Caco-2 (cell line): Measurements from ENCODE around the gene SMR3A. TPM values are rescaled to one million over a fixed set of nuclear protein-coding genes. Genes with fewer than 3 reads are reported as not detected.

Source experiments
- BruUV-seq: library from RNA; stranded (reverse); fragments of 400-500 nt; replicated peaks from 2 replicates; lab custom pipeline; 2021; lab: Mats Ljungman, UMichigan
- CTCF ChIA-PET: fragments of 300-600 bp; sonication (Branson Sonifier 250); formaldehyde crosslinking; loops from one replicate; lab custom pipeline; 2022; ENCODE audit warnings: antibody characterized with exemption; lab: Charles Lee
- POLR2A ChIA-PET: fragments of 300-600 bp; sonication (Branson Sonifier 250); formaldehyde crosslinking; loops from one replicate; lab custom pipeline; 2022; ENCODE audit warnings: antibody characterized with exemption; lab: Charles Lee
- DNase-seq, 2 experiments: peaks; one replicate each; pipeline versions ENCODE4 v3.0.0 to v3.0.0-alpha.2; 2020 to 2022
- H3K27me3 ChIP-seq: replicated peaks from 2 replicates; pipeline ENCODE4 v1.6.0; 2011; ENCODE audit warnings: low read length; ENCODE audit not compliant: control insufficient read depth, insufficient read depth
- H3K36me3 ChIP-seq: 2 replicates; pipeline ENCODE4 v1.5.1; 2011; ENCODE audit warnings: low read length; ENCODE audit not compliant: control insufficient read depth, insufficient read depth
- H3K4me1 ChIP-seq: fragments of 250-450 bp; sonication (Bioruptor Pico); 2 replicates; pipeline ENCODE4 v1.5.1; 2020; ENCODE audit warnings: mild to moderate bottlenecking
- H3K4me3 ChIP-seq: 2 replicates; pipeline ENCODE4 v1.5.1; 2011; ENCODE audit warnings: low read depth, mild to moderate bottlenecking, control low read depth, low read length
- H3K9me3 ChIP-seq: fragments of 250-450 bp; sonication (Bioruptor Pico); 2 replicates; pipeline ENCODE4 v1.5.1; 2020; ENCODE audit warnings: mild to moderate bottlenecking, moderate library complexity
- H3K27ac Mint-ChIP-seq: one replicate; pipeline ENCODE4 v1.8.0; 2022; ENCODE audit warnings: mixed read lengths; ENCODE audit not compliant: unreplicated experiment
- H3K27me3 Mint-ChIP-seq: one replicate; pipeline ENCODE4 v1.8.0; 2022; ENCODE audit warnings: mixed read lengths; ENCODE audit not compliant: insufficient read depth, unreplicated experiment
- H3K36me3 Mint-ChIP-seq: one replicate; pipeline ENCODE4 v1.8.0; 2022; ENCODE audit warnings: mild to moderate bottlenecking, mixed read lengths; ENCODE audit not compliant: insufficient read depth, unreplicated experiment
- H3K4me1 Mint-ChIP-seq: one replicate; pipeline ENCODE4 v1.8.0; 2022; ENCODE audit warnings: low read depth, mixed read lengths; ENCODE audit not compliant: unreplicated experiment
- H3K4me3 Mint-ChIP-seq: one replicate; pipeline ENCODE4 v1.8.0; 2022; ENCODE audit warnings: mild to moderate bottlenecking, moderate library complexity, mixed read lengths; ENCODE audit not compliant: unreplicated experiment
- H3K9me3 Mint-ChIP-seq: one replicate; pipeline ENCODE4 v1.8.0; 2022; ENCODE audit warnings: mixed read lengths; ENCODE audit not compliant: unreplicated experiment
- intact Hi-C: fragments of 100-400 bp; cut with micrococcal nuclease; formaldehyde crosslinking; loops from one replicate; pipeline ENCODE4 v1.10.0; 2022; ENCODE audit not compliant: unreplicated experiment
- total RNA-seq: library from RNA; stranded (reverse); gene quantifications from 2 replicates; pipeline ENCODE4 v1.2.3, GENCODE V29; 2022
- TF ChIP-seq, protein P1 (sequence below), 2 experiments: fragments of 200-600 bp in 1 of 2; IDR thresholded peaks; 1 replicate in 1 of 2; 2 replicates in 1 of 2; pipeline versions ENCODE4 v1.5.1 to v1.8.0; 2011 to 2022; ENCODE audit warnings: antibody characterized with exemption in 1 of 2, control low read depth in 1 of 2, inconsistent platforms in 1 of 2, low read depth in 1 of 2, low read length in 1 of 2, mild to moderate bottlenecking in 1 of 2, moderate library complexity in 1 of 2; ENCODE audit not compliant: insufficient read depth in 1 of 2, severe bottlenecking in 1 of 2, unreplicated experiment in 1 of 2

SMR3A gene
- total RNA-seq, 1 experiment from 2014 or later = not detected

DNA sequence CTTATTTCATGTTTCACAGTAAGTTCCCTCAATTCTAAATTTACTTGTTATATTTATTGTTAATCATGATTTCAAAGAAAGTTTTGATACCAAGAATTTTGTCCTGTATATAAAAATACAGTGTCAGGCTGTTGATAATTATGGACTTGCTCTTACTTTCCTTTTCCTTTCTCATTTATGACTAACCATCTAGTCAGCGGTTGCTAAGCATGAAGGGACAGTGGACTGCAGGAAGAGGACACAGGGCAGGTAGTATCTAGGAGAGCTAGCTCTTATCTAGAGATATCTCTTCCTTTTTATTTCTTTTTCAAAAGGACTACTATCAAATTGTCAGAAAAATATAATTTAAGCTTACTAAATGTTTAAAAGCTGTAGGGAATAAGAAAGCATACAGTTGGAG, 38.8 kb downstream of the SMR3A start:
- no peaks in the 10 kb centered on the region for H3K4me1 Mint-ChIP-seq
- no peaks in the 10 kb centered on the region for H3K9me3 Mint-ChIP-seq
- Histone ChIP-seq H3K9me3 (no peaks in the 10 kb centered on the region), H3K36me3 (no peaks in the 10 kb centered on the region), H3K4me3 (no peak overlapping the region), H3K4me1 (no peaks in the 10 kb centered on the region), H3K27me3 (no peaks in the 10 kb centered on the region)
- intact Hi-C loops = no loop called here
- ChIA-PET CTCF (no interaction called here), POLR2A (no interaction called here)
- H3K4me3 Mint-ChIP-seq = no peak overlapping the region
- TF ChIP-seq, protein P1, sequence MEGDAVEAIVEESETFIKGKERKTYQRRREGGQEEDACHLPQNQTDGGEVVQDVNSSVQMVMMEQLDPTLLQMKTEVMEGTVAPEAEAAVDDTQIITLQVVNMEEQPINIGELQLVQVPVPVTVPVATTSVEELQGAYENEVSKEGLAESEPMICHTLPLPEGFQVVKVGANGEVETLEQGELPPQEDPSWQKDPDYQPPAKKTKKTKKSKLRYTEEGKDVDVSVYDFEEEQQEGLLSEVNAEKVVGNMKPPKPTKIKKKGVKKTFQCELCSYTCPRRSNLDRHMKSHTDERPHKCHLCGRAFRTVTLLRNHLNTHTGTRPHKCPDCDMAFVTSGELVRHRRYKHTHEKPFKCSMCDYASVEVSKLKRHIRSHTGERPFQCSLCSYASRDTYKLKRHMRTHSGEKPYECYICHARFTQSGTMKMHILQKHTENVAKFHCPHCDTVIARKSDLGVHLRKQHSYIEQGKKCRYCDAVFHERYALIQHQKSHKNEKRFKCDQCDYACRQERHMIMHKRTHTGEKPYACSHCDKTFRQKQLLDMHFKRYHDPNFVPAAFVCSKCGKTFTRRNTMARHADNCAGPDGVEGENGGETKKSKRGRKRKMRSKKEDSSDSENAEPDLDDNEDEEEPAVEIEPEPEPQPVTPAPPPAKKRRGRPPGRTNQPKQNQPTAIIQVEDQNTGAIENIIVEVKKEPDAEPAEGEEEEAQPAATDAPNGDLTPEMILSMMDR (IDR thresholded peaks at IDR 0.05; ENCODE audit: insufficient read depth in 1 of 2, low read depth in 1 of 2, low read length in 1 of 2, severe bottlenecking in 1 of 2, unreplicated experiment in 1 of 2) = no peak
- no peaks in the 10 kb centered on the region for H3K36me3 Mint-ChIP-seq
- peaks cover 7% of the 10 kb centered on the region for H3K27me3 Mint-ChIP-seq
- H3K27ac Mint-ChIP-seq = no peak overlapping the region
- no TSS peak for BruUV-seq
- DNase-seq = no peak

DNA sequence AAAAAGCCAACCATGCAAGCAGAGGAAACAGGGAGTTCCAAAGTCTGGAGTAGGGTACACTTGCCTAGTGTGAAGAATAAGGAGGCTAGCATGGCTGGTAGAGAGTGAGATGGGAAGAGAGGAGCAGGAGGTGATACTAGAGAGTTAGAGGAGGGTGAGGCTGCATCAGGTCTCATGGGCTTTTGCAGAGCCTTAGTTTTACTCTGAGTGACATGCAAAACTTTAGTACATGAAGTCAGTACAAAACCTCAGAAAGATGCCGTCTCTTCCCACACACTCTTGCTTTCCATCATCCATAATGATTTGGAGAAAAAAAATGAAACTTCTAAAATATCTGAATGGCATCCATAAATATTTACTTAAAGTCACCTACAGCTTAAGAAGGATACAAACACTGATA, 42.2 kb downstream of the SMR3A start:
- no TSS peak for BruUV-seq
- Mint-ChIP-seq H3K4me1 (no peaks in the 10 kb centered on the region), H3K27me3 (peaks cover 4% of the 10 kb centered on the region), H3K27ac (no peak overlapping the region), H3K4me3 (no peak overlapping the region), H3K36me3 (no peaks in the 10 kb centered on the region), H3K9me3 (no peaks in the 10 kb centered on the region)
- CTCF ChIA-PET = no interaction called here
- H3K9me3 ChIP-seq = no peaks in the 10 kb centered on the region
- TF ChIP-seq, protein P1 (IDR thresholded peaks at IDR 0.05; ENCODE audit: insufficient read depth in 1 of 2, low read depth in 1 of 2, low read length in 1 of 2, severe bottlenecking in 1 of 2, unreplicated experiment in 1 of 2) = no peak
- POLR2A ChIA-PET = no interaction called here
- no peaks in the 10 kb centered on the region for H3K4me1 ChIP-seq
- no peak overlapping the region for H3K4me3 ChIP-seq
- intact Hi-C loops = no loop called here
- H3K36me3 ChIP-seq = no peaks in the 10 kb centered on the region
- no peaks in the 10 kb centered on the region for H3K27me3 ChIP-seq
- DNase-seq = no peak

DNA sequence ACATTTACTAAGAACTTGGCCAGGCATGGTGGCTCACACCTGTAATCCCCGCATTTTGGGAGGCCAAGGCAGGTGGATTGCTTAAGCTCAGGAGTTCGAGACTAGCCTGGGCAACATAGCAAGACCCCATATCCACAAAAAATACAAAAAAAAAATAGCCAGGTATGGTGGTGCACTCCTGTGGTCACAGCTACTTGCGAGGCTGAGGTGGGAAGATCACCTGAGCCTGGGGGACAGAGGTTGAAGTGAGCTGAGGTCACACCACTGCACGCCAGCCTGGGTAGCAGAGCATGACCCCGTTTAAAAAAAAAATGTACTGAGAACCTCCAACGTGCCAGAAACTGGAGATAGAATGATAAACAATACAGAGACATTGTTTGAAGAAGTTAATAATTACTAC, 45.2 kb downstream of the SMR3A start:
- no peaks in the 10 kb centered on the region for H3K4me1 ChIP-seq
- Mint-ChIP-seq H3K27me3 (peaks cover 4% of the 10 kb centered on the region), H3K4me1 (no peaks in the 10 kb centered on the region), H3K9me3 (no peaks in the 10 kb centered on the region), H3K27ac (no peak overlapping the region), H3K36me3 (no peaks in the 10 kb centered on the region), H3K4me3 (no peak overlapping the region)
- H3K4me3 ChIP-seq = no peak overlapping the region
- no TSS peak for BruUV-seq
- intact Hi-C loops = no loop called here
- no peaks in the 10 kb centered on the region for H3K9me3 ChIP-seq
- ChIA-PET CTCF (no interaction called here), POLR2A (no interaction called here)
- no peak for DNase-seq
- H3K36me3 ChIP-seq = no peaks in the 10 kb centered on the region
- no peaks in the 10 kb centered on the region for H3K27me3 ChIP-seq
- TF ChIP-seq, protein P1 (IDR thresholded peaks at IDR 0.05; ENCODE audit: insufficient read depth in 1 of 2, low read depth in 1 of 2, low read length in 1 of 2, severe bottlenecking in 1 of 2, unreplicated experiment in 1 of 2) = no peak

Other genes starting within 250 kb of the SMR3A start
- not detected in 2 replicates for gene PRR27, start 206.5 kb upstream of the SMR3A start, total RNA-seq
- 11.1 and 15.1 TPM in 2 replicates for gene ODAM, start 165.0 kb upstream of the SMR3A start, total RNA-seq
- gene FDCSP, start 134.6 kb upstream of the SMR3A start, total RNA-seq = not detected in 2 replicates
- gene CSN3, start 118.2 kb upstream of the SMR3A start, total RNA-seq = not detected in 2 replicates
- gene CABS1, start 25.8 kb upstream of the SMR3A start, total RNA-seq = not detected in 2 replicates
- gene SMR3B, start 22.4 kb downstream of the SMR3A start, total RNA-seq = not detected in 2 replicates
- not detected in 2 replicates for gene OPRPN, start 37.2 kb downstream of the SMR3A start, total RNA-seq
- gene MUC7, start 111.4 kb downstream of the SMR3A start, total RNA-seq = not detected in 2 replicates
- not detected in 2 replicates for gene AMTN, start 157.8 kb downstream of the SMR3A start, total RNA-seq
- 0.27 TPM in 1 of 2 replicates, not detected in the other for gene AMBN, start 231.5 kb downstream of the SMR3A start, total RNA-seq